ENCODE data around the gene MEX3C. TPM values are rescaled to one million over a fixed set of nuclear protein-coding genes. Genes with fewer than 3 reads are reported as not detected.

Gene MEX3C
- polyA plus RNA-seq, 1 of the 3 experiments (the other 2 are of a cell fraction), result 25.1 TPM

- CTCF ChIA-PET, result interaction anchor here (0.5 kb wide), 1 partner anchor 1574 kb away, joined by 3 read pairs; no protein-coding TSS in a partner anchor
- Histone ChIP-seq H3K36me3 (replicated peaks in 1 of 2; ENCODE audit: control insufficient read depth in 1 of 2, insufficient read depth in 2 of 2, low read length in 1 of 2) (no peaks in the 10 kb centered on the region), H3K9me3 (no peaks in the 10 kb centered on the region), H3K27ac (ENCODE audit: low read depth in 2 of 2, low read length in 1 of 2) (no peak overlapping the region), H3K9me2 (0 out of 2 replicates have a peak, but pooled peaks cover 3% of the 10 kb centered on the region), H4K20me1 (ENCODE audit: insufficient read depth) (no peaks in the 10 kb centered on the region), H3K4me3 (ENCODE audit: low read depth in 2 of 2, low read length in 1 of 2) (no peak overlapping the region), H3K4me1 (ENCODE audit: control insufficient read depth in 1 of 2, insufficient read depth in 2 of 2, low read depth in 1 of 2, low read length in 1 of 2) (peaks cover 0 to 6% of the 10 kb centered on the region in 2 experiments; a peak in 1 of 4 replicates), H3K4me2 (no peak overlapping the region), H3K27me3 (ENCODE audit: insufficient read depth) (no peaks in the 10 kb centered on the region), H2AFZ (ENCODE audit: low read depth) (no peak overlapping the region), H3F3A (replicated peaks; ENCODE audit: insufficient read depth) (no peaks in the 10 kb centered on the region), H3K9ac (no peak overlapping the region), H3K79me2 (ENCODE audit: insufficient read depth) (no peaks in the 10 kb centered on the region)
- DNase-seq, result peak; percentile 35
- WGBS (ENCODE audit: low lambda C conversion rate), result 76% methylated on average over 11 of the region's 19 CpGs
- POLR2A ChIA-PET, result no interaction called here
- TF ChIP-seq RCOR1 (IDR thresholded peaks at IDR 0.05; ENCODE audit: low read length), result no peak
- no peak for TF ChIP-seq FOXJ3 (CRISPR knock-in tag; IDR thresholded peaks at IDR 0.05)
- no peak for TF ChIP-seq GATA2 (CRISPR knock-in tag; IDR thresholded peaks at IDR 0.05)
- no peak for TF ChIP-seq PBX3 (IDR thresholded peaks at IDR 0.05)
Measured at GRCh38 chr18:51153659-51154371, 43.7 kb downstream of the MEX3C start.

GRCh38 chr18:51151568-51152511 lies 45.6 kb downstream of the MEX3C start:
- Histone ChIP-seq H3K79me2 (ENCODE audit: insufficient read depth) (no peaks in the 10 kb centered on the region), H3F3A (replicated peaks; ENCODE audit: insufficient read depth) (no peaks in the 10 kb centered on the region), H3K4me1 (ENCODE audit: control insufficient read depth in 1 of 2, insufficient read depth in 2 of 2, low read depth in 1 of 2, low read length in 1 of 2) (peaks cover 0 to 6% of the 10 kb centered on the region in 2 experiments; a peak in 1 of 4 replicates), H3K36me3 (replicated peaks in 1 of 2; ENCODE audit: control insufficient read depth in 1 of 2, insufficient read depth in 2 of 2, low read length in 1 of 2) (no peaks in the 10 kb centered on the region), H2AFZ (ENCODE audit: low read depth) (no peak overlapping the region), H4K20me1 (ENCODE audit: insufficient read depth) (no peaks in the 10 kb centered on the region), H3K9me2 (0 out of 2 replicates have a peak, but pooled peaks cover 3% of the 10 kb centered on the region), H3K9me3 (no peaks in the 10 kb centered on the region), H3K27ac (ENCODE audit: low read depth in 2 of 2, low read length in 1 of 2) (no peak overlapping the region), H3K4me2 (no peak overlapping the region), H3K27me3 (ENCODE audit: insufficient read depth) (no peaks in the 10 kb centered on the region), H3K9ac (no peak overlapping the region), H3K4me3 (ENCODE audit: low read depth in 2 of 2, low read length in 1 of 2) (no peak overlapping the region)
- CTCF ChIA-PET, result no interaction called here
- no peak for DNase-seq
- POLR2A ChIA-PET, result no interaction called here
- 91% methylated on average over 25 of the region's 26 CpGs for whole genome bisulfite sequencing (ENCODE audit: low lambda C conversion rate)
- TF ChIP-seq MXI1 (IDR thresholded peaks at IDR 0.05; ENCODE audit: low read depth, low read length) (no peak), IRF3 (IDR thresholded peaks at IDR 0.05; ENCODE audit: low read depth, low read length) (no peak), YY1 (IDR thresholded peaks at IDR 0.05; ENCODE audit: low read depth) (no peak), GATA2 (CRISPR knock-in tag; IDR thresholded peaks at IDR 0.05) (no peak), POLR2AphosphoS5 (IDR thresholded peaks at IDR 0.05; ENCODE audit: low read depth, low read length) (no peak), RCOR1 (IDR thresholded peaks at IDR 0.05; ENCODE audit: low read length) (no peak), EP300 (IDR thresholded peaks at IDR 0.05; ENCODE audit: borderline replicate concordance in 1 of 2, low read depth in 1 of 2, low read length in 1 of 2) (no peak), NFIC (IDR thresholded peaks at IDR 0.05; ENCODE audit: borderline replicate concordance) (no peak), MEF2A (IDR thresholded peaks at IDR 0.05; ENCODE audit: borderline replicate concordance, low read depth) (no peak), USF1 (IDR thresholded peaks at IDR 0.05; ENCODE audit: borderline replicate concordance, low read depth) (no peak), ELF1 (IDR thresholded peaks at IDR 0.05) (no peak), RAD21 (IDR thresholded peaks at IDR 0.05; ENCODE audit: low read length) (no peak), REST (IDR thresholded peaks at IDR 0.05; ENCODE audit: low read depth, low read length) (no peak), CHD2 (IDR thresholded peaks at IDR 0.05; ENCODE audit: low read length, partially characterized antibody) (no peak)
